GM04503 (cell line): Measurements from ENCODE around the gene PIGS.

Experiments used
- DNase-seq: peaks from one replicate; pipeline ENCODE4 v3.0.0-alpha.2; 2012; ENCODE audit warnings: low read depth

PIGS gene

DNA sequence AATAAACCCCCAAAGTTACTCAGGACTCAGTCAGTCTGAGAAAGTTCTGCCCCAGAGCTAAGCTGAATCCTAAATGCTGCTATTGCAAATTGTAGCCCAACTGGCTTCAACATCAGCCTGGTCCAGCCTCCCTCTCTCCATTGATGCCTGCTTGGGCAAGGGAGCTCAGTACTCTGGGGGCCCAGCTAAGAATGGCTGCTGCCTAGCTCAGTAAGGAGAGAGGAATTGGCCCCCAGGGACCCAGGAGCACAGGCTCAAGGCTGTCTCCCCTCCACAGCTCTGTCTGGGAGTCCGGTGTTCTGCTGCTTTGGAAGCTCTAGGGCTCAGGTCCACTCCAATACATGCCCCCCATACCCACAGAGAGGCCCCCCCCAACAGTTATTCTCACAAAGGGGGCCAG, 20.5 kb downstream of the PIGS start:
- no peak for DNase-seq

DNA sequence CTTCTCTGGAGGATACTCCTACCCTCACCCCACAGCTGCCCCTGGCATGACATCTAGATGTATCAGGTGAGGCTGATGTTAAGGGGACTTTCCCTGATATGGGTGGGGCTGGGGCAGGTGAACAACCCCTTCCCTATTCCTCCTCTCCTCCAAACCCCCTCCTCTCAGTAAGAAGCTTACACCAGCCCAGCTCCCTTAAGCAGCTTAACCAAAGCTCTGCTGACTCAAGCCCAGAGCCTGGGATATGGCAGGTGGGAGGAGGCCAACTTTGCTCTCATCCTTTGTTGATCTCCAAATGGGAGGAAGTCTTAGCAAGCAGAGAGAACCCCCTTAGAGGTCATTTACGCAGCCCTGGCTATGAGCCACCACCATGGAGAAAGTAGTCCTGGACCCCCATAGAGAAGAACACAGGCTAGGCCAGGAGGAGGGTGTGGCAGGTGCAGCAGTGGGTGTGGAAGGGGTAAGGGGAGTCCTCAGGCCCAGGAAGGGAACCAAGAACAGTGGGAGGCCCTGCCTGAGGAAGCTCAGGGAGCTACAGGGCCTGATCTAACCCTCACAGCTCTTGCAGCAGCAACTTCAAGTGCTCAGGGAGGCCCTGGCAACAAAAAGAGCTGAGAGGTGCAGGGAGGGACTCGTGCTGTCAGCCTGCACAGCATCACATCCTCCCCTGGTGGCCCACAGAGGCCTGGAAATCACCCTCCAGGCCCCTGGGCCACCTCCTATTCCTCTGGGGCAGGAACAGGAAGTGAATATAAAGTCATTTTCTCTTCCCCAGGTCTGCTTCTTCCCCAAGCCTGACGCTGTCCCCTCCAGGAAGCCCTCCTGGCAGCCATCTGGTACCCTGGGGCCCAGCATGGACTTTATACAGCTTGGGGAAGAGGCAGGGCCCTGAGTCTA, 21.8 kb downstream of the PIGS start:
- no peak for DNase-seq

DNA sequence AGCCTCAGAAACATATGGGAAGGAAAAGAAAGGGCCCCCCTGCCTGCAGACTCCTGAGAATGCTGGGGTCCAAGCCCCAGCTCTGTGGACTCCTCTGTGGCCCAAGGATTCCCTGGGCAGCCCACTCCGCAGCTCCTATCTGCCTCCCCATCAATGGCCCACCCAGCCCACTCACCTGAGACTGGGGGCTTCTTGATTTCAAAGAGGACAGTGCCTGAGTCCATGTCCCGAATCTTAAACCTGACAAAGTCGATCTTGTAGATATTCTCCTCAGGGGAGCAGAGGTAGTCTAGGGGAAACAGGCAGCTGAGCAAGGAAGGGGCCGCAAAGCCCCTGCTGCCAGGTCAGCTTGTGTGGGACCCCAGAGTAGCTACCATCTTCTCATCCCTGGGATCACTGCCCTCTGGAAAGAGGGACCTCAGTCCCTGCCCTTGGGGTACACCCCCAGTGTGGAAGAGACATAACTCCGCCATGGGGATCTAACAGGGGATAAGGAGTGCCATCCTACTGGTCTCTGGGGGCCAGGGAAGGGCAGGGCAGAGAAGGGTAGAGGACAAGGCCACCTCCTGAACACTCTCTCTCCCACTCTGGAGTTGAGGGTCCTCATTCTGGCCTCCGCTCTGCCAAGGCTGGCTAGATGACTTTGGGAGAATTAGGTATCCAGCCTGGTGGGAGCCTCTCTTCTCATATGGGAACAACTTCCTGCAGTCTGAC, 22.8 kb downstream of the PIGS start:
- no peak for DNase-seq

DNA sequence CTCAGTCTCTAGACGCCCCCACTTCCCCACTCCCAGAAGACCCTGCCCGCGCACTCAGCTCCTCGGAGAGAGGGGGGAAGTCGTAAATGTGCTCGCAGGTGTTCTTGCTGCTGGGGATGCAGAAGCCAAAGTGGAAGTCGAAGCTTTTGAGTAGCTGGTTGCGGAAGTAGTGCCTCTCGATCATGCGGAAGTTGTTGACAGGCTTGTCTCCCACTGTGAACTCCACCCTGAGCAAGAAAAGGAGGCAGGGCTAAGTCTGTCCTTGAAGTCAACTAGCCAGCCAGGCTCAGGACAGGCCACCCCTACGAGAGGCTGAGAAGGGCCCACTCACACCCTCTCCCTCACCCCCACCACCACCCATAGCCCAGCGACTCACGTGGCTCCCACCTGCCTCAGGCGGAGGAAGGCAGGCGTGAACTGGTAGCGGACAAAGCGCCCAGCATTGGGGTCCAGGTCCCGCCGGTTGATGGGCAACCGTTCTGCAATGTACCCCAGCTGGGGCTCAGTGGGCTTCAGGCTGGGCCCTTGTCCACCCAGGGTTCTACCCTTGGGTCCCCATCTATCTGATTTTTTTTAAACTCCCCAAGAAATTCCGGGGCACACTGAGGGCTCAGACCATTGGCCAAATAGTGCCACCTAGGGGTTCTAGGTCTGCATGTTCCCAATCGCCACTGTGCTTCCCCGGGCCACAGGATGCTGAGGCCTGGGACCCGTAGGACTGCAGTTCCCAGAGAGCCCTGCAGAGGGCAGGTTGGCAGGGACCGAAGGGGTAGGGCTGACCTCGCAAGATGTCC, 23.5 kb downstream of the PIGS start:
- no peak for DNase-seq

DNA sequence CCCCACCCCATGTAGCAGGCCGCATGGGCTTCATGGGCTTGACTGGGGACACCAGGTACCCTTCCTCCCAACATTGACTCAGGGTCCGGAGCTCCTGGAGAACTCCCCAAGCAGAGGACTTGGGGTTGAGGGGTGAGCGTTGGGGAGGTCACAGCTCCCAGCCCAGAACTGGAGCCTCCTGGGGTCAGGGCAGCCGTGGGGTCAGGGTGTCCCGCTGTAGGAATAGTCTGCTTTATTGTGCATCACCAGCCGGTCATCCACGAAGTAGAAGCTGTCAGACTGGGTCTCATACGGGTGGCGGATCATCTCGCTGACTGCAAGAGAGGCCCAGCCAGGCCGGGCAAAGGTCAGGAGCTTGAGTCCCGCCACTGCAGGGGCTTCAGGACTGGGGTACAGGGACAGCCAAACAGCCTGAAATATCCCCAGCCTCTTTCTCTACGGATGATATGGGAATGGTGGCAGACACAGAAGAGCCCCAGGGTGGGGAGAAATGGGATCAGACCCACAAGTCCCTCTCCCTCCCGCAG, 24.2 kb downstream of the PIGS start:
- no peak for DNase-seq

DNA sequence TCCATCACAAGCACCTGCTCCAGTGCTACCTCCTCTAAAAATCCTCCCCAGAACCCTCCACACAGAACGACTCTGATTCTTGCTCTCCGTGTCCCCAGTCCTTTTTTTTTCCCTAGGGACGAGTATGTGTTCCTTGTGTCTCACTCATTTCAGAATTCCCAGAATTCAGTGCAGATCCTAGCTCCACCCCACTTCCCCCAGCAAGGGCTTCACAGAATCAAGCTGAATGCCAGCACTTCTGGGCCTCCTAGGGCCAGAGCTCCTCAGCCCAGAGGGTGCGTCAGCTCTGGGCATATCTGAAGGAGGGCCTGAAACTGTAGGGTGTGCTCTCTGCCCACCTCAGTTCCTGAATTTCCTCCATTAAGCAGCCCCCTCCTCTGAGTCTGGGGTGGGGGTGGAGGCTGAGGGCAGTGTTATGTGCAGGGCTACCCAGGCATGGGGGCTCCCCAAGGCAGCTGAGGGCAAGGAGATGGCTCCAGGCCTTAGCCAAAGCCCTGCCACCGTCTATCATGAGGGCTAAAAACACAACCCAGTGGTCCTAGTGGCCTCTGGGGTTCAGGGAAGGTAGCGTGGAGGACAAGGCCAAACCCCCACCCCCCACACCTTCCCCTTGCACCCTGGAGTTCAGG, 25.4 kb downstream of the PIGS start:
- DNase-seq, result no peak

DNA sequence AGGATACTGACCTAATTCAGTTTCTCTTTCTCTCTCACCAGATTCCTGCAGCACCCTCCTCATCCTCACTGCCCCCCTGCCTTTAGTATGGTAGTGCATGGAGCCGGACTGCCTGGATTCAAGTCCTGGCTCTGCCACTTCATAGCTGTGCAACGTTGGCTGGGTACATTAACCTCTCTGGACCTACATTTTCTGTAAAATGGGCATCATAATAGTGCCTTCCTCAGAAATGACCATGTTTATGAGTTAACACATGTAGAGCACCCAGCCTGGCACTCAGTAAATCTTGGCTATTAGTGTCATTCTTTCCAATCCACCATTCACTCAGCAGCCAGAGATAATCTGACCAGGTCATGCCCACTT, 26.2 kb downstream of the PIGS start:
- no peak for DNase-seq

DNA sequence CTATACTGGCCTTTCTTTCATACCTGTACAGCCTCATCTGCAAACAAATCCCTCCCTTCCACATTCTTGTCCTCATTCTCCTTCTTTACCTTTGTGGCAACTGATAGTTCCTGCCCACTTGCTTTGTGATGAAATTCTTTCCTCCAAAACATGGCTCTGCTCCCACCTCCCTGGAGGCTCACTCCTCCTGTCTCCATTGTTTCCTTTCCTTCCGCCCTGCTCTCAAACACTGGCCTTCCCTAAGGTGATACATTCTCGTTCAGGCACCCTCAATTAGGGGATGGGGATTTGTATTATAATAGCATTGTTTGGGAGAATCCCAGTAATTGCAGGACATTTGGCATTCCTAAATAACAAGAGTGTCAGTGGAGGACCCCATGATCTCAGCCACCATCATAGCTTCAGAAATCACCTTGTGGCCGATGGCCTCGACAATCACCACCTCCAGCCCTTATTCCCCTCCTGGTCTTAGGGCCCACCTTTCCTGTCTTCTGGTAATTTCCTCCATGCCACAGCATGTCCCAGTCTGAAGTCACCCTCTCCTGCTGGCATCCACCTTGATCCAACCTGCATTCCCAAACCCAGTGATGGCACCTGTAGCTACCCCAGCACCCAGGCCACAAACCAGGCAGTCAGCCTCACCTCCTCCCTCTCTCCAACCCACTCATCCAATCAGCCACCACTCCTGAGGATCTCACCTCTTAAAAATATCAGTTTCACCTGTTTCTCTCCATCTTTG, 26.8 kb downstream of the PIGS start:
- DNase-seq, result no peak

DNA sequence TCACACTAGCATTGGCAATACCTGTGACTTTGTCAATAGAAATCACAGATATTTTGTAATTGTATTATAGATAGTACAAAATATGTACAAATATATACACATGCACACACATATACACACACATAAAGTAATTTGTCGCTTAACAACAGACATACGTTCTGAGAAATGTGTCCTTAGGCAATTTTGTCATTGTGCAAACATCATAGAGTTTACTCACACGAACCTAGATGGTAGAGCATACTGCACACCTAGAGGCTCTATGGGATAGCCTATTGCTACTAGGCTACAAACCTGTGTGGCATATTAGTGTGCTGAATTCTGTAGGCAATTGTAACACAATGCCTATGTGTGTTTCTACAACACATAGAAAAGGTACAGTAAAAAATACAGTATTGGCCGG, 29.9 kb downstream of the PIGS start:
- DNase-seq, result no peak

DNA sequence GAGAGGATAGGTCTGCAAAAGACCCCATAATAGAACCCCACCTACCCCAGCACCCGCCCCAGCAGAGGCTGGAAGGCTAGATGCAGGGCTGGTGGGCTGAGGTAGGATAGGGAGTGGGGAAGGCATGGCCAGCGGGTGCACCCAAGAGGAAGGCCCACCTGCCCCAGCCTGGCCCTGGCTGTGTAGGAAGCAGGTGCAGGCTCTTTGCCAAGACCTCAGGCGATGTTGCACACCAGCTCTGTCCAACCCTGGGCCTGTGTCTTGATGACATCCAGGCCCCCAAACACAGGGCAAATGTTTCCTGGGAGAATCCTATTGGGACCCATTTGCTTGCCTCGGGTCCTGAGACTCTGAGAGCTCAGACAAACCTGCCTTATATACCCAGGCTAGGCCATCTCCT, 31.1 kb downstream of the PIGS start:
- no peak for DNase-seq

DNA sequence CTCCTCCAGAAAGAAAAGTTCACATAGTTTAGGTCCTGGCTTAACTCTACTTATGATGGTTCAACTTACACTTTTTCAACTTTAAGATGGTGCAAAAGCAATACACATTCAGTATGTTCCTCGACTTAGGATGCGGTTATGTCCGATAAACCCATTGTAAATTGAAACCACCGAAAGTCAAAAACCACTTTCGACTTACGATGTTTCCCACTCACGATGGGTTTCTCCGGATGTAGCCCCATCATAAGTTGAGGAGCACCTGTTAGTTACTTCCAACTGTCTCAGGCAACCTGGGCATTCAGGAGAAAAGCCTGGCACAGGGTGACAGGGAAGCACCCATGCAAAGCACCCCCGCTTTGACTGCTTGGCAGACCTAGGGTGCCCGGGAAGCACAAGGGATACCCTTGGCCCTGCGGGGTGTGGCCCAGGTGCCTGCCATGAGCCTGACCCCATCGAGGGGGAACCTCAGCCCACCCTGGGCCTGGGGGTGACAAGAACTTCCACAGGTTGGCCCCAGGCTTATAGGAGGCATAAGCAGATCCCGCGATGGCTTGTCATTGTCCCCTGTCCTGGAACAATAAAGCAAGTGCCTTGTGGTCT, 32.9 kb downstream of the PIGS start:
- no peak for DNase-seq

DNA sequence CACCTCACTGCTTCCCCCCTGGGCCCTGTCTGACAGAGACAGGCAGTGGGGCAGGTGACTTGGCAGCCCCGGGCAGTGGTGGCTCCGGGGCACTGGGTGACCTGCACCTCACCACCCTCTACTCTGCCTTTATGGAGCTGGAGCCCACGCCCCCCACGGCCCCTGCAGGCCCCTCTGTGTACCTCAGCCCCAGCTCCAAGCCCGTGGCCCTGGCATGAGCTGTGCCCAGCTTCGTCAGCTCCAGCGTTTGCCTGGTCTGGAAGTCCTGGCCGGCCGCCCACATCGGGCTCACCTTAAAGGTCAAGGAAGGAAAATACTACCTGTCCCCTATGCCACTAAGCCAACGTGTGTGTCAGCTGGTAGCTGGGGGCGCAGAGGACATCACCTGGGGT, 34.1 kb downstream of the PIGS start:
- no peak for DNase-seq

DNA sequence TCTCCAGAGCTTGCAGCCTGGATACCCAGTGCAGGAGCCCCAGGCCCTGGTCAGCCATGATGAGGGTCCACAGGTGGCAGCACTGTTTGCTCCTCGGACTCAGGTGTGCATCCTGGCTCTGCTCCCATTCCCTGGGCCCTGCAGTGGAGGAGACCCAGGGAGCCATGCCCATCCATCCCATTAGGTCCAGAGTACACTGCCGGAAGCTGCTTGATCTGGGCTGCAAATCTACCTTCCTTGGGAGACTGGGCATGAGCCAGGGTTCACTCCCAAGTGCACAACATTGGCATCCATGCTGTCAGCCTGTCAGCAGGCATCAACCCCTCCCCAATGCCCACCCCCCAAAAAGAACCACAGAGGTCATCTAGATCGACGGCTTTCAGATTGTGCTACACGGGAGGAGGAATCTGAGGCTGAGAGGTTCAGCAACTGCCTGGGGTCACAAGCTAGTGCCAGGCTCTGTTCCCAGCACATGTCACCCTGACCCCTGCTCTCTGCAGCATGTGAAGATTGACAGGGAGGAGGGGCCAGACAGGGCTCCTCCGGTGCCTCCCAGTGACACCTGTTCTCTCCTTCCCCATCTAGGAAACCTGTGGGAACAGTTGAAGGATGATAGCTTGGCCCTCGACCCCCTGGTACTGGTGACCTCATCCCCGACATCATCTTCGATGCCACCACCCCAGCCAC, 34.6 kb downstream of the PIGS start:
- DNase-seq, result no peak

DNA sequence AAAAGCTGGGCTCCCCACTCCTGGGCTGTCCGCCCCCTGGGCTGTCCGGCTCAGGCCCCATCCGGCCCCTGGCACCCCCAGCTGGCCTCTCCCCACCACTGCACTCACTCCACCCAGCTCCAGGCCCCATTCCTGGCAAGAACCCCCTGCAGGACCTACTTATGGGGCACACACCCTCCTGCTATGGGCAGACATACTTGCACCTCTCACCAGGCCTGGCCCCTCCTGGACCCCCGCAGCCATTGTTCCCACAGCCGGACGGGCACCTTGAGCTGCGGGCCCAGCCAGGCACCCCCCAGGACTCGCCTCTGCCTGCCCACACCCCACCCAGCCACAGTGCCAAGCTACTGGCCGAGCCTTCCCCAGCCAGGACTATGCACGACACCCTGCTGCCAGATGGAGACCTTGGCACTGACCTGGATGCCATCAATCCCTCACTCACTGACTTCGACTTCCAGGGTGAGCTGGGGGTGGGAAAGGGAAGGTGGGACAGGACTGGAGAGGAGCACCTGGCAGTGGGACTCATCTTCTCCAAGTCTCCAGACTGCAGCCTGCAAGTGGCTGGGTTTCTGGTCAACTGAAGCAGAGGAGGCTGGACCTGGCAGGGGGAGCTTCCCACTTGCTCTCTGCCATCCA, 36.5 kb downstream of the PIGS start:
- no peak for DNase-seq

DNA sequence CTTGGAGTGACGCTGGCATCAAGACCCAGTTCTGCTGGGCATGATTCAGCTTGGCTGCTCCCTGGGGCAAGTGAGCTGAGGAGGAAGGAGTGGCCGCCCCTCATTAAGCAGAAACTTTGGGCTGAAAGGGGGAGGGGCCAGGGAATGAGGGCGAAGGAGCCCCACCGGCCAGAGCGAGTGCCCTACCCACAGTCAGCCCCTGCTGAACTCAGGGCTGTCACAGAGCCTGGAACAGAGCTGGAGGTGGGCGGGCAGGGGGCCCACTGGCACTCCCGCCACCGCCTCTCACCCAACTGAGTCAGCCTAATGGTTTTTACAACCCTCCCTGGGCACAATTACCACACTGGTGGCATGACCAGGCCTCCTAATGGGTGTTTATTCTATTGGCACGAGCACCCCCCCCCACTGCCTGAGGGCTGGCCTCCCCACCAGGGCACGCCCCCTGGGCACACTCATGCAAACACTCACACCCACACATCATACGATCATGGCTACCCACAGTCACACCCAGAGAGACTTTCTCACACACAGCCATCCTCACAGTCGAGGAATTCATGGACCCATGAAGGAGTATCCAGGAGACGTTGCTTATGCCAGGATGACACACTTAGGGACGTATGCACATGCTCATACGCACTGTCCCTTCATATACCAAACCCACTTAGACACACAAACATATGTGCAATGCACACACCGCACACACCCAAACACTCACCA, 38.1 kb downstream of the PIGS start:
- no peak for DNase-seq

DNA sequence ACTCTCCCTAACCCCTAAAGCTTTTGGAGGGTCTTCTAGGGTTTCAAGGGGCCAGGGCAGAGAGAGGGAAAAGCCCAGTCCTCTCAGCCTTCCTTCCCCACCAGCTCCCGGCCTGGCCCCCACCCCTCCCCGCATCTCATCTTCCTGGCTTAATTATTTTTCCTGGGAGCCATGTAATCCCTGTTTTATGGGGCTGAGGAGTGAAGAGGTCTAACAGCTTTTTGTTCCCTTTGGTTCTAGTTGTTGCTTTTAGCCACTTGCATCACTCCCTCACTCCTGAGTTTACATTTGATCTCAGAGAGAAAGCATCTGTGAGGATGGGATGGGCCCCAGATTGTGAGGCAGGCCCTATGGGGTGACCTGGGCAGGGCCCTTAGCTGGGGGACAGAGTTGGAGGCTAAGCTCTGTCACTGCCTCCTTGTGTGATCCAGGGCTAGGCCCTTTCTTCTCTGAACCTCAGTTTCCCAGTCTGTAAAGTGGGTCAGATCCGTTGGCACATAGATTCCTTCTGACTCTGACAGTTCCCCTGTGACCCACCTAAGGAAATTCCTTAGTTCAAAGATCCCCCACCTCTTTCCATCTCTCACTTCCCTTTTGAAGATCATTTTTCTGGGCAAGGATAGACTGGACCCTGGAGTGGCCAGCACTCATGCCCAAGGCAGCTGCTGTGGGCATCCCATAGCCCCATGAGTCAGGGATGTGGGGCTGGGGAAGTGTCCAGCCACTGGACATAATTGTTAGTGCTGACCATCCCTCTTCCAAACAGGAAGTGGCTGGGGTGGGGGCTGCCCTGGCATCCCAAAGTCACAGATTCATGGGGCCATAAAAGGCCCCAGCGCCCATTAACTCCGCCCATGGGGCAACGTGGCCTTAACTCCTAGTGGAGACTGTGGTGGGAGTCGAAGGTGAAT, 39.0 kb downstream of the PIGS start:
- DNase-seq, result no peak

DNA sequence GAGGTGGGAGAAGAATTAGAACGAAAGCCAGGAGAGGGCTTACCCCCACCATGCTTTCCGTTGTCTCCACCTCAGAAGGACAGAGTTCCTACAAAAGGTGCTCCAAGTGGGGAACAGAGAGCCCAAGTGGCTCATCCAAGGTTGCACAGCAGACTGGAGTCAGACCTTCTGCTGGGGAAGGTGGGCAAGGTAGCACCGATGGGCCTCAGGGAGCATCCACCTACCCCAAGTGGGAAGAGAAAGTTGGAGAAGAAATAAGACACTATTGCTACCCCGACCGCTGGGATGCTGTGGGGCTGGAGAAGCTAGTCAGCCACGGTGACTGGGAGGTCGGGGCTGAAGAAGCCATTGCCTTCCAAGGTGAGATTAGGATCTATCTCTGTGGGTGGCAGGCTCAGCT, 40.4 kb downstream of the PIGS start:
- no peak for DNase-seq

DNA sequence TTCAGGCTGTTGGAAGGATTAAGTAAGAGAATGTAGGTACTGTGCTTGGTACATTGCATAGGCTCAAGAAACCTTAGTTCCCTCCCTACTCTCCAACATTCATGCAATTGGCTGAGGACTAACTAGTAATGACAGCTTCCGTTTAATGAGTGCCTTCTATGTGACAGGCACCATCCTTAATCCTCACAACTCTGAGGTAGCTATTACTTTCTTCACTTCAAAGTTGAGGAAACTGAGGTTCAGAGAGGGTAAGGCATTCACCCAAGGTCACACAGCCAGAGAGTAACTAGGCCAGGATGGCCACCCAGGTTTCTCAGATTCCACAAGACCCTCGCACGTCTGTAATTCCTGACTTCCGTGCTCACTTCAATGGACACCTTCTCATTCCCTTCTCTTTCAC, 41.1 kb downstream of the PIGS start:
- no peak for DNase-seq
